ENCODE data around the gene ETFA. TPM values are rescaled to one million over a fixed set of nuclear protein-coding genes. Genes with fewer than 3 reads are reported as not detected.

The ETFA gene
- total RNA-seq, 1 donor from 2014 or later, result 117 TPM

DNA sequence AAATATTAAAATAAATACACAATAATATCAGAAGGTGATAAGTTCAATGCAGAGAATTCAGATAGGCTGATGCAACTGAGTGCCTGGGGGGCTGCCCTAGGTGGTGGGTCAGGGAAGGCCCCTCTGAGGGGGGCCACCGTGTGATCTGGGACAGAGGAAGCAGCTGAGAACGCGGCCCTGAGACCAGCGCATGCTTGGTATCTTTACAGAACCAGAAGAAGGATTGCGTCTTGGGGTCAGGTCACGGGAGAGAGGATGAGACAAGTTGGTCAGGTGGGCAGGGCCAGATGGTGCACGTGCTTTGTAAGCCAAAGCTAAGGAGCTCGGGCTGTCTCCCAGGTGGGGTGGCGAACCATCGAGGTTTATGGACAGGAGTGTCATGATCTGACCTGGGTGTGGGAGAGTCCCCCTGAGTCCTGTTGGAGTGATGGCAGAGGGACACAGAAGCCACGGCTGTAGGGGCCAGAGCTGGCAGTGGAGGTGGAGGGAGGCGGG, 121.2 kb downstream of the ETFA start:
- Mint-ChIP-seq H3K27me3 (ENCODE audit: low read depth) (peaks cover 13% of the 10 kb centered on the region), H3K27ac (ENCODE audit: unreplicated experiment) (no peak overlapping the region), H3K4me1 (ENCODE audit: low read depth) (peaks cover 20% of the 10 kb centered on the region), H3K4me3 (ENCODE audit: unreplicated experiment) (no peak overlapping the region), H3K36me3 (ENCODE audit: low read depth) (no peaks in the 10 kb centered on the region), H3K9me3 (ENCODE audit: low read depth) (no peaks in the 10 kb centered on the region)
- TF ChIP-seq, protein P1, sequence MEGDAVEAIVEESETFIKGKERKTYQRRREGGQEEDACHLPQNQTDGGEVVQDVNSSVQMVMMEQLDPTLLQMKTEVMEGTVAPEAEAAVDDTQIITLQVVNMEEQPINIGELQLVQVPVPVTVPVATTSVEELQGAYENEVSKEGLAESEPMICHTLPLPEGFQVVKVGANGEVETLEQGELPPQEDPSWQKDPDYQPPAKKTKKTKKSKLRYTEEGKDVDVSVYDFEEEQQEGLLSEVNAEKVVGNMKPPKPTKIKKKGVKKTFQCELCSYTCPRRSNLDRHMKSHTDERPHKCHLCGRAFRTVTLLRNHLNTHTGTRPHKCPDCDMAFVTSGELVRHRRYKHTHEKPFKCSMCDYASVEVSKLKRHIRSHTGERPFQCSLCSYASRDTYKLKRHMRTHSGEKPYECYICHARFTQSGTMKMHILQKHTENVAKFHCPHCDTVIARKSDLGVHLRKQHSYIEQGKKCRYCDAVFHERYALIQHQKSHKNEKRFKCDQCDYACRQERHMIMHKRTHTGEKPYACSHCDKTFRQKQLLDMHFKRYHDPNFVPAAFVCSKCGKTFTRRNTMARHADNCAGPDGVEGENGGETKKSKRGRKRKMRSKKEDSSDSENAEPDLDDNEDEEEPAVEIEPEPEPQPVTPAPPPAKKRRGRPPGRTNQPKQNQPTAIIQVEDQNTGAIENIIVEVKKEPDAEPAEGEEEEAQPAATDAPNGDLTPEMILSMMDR (IDR thresholded peaks at IDR 0.05), result no peak
- no peak for DNase-seq (ENCODE audit: low spot score)

DNA sequence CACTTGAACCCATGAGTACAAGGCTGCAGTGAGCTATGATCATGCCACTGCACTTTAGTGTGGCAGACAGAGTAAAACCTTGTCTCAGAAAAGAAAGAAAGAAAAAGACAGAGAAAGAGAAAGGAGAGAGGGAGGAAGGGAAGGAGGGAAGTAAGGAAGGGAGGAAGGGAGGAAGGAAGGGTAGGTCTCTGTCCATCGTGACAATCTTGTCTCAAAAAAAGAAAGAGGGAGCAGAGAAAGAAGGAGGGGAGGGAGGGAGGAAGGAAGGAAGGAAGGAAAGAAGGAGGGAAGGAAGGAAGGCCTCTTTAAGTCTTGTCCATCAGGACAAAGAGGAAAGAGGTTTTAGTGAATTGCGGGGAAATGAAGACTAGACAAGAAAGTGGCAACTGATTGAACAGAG, 122.2 kb downstream of the ETFA start:
- TF ChIP-seq, protein P1 (IDR thresholded peaks at IDR 0.05), result no peak
- DNase-seq (ENCODE audit: low spot score), result no peak
- no peaks in the 10 kb centered on the region for H3K9me3 Mint-ChIP-seq (ENCODE audit: low read depth)

DNA sequence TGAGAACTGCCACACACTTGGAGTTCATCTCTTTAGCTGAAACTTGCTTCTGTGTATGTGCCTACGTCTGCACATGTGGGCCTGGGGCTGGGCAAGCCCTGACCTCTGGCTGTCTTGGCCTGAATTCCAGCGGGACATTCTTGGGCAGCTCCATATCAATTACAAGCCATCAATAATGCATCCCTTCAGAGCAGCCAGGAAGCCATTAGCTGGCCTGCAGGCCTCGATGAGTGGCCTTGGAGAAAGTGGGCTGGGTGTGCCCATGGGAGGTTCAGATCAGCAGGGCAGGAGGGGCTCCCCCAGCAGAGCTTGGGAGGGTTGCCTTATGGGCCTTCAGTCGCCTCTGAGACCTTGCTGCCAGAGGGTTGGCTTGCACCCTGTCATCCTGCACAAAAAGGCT, 124.1 kb downstream of the ETFA start:
- Mint-ChIP-seq H3K4me1 (ENCODE audit: low read depth) (peaks cover 20% of the 10 kb centered on the region), H3K27ac (ENCODE audit: unreplicated experiment) (no peak overlapping the region), H3K4me3 (ENCODE audit: unreplicated experiment) (no peak overlapping the region), H3K27me3 (ENCODE audit: low read depth) (peaks cover 13% of the 10 kb centered on the region), H3K36me3 (ENCODE audit: low read depth) (no peaks in the 10 kb centered on the region), H3K9me3 (ENCODE audit: low read depth) (no peaks in the 10 kb centered on the region)
- TF ChIP-seq, protein P1 (IDR thresholded peaks at IDR 0.05), result no peak
- DNase-seq (ENCODE audit: low spot score), result no peak

More for the DNA sequence above, 122.2 kb downstream of the ETFA start:
- Mint-ChIP-seq H3K4me1 (ENCODE audit: low read depth) (peaks cover 20% of the 10 kb centered on the region), H3K27ac (ENCODE audit: unreplicated experiment) (no peak overlapping the region), H3K4me3 (ENCODE audit: unreplicated experiment) (no peak overlapping the region), H3K36me3 (ENCODE audit: low read depth) (no peaks in the 10 kb centered on the region), H3K27me3 (ENCODE audit: low read depth) (peaks cover 13% of the 10 kb centered on the region)

DNA sequence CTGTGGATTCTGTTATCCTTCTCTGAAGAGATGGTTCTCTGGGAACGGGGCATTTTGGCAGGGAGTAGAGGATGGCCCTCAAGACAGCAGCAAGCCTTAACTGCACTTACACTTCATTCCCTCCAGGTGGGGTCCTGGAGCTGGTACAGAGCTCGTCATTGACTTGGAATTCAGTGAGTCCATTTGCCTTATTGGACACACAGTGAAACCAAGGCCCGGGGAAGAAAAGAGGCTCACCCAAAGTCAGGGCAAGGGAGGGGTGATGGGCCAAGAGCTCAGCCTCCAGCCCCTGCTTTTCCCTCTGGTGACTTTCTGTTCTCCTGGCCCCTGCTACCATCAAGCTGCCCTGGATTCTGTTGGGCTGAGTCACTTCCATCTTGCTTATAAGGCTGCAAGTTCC, 125.6 kb downstream of the ETFA start:
- Mint-ChIP-seq H3K4me1 (ENCODE audit: low read depth) (peaks cover 16% of the 10 kb centered on the region), H3K27me3 (ENCODE audit: low read depth) (peaks cover 13% of the 10 kb centered on the region), H3K4me3 (ENCODE audit: unreplicated experiment) (no peak overlapping the region), H3K27ac (ENCODE audit: unreplicated experiment) (no peak overlapping the region), H3K9me3 (ENCODE audit: low read depth) (no peaks in the 10 kb centered on the region), H3K36me3 (ENCODE audit: low read depth) (no peaks in the 10 kb centered on the region)
- no peak for DNase-seq (ENCODE audit: low spot score)
- TF ChIP-seq, protein P1 (IDR thresholded peaks at IDR 0.05), result peak; percentile 75

DNA sequence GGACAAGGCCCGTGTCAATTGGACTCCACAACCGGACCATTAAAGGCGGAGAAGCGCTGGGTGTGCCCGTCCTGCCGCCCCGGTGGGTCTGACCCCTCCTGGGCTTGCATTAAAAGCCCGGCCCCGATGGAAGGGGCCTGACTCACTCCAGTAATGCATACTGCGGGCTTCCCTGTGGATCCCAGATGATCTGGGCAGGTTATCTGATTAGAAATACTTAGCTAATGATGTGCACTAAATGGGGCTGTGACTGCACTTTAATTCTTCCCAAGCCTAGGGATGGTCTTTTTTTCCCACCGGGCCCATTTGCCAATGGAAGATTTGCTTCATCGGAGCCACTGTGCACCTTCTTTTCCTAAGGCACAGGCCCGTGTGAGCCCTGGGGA, 126.6 kb downstream of the ETFA start:
- no peaks in the 10 kb centered on the region for H3K9me3 Mint-ChIP-seq (ENCODE audit: low read depth)
- DNase-seq (ENCODE audit: low spot score), result no peak
- no peak overlapping the region for H3K27ac Mint-ChIP-seq (ENCODE audit: unreplicated experiment)
- TF ChIP-seq, protein P1 (IDR thresholded peaks at IDR 0.05), result no peak
- H3K36me3 Mint-ChIP-seq (ENCODE audit: low read depth), result no peaks in the 10 kb centered on the region
- peaks cover 7% of the 10 kb centered on the region for H3K27me3 Mint-ChIP-seq (ENCODE audit: low read depth)
- no peak overlapping the region for H3K4me3 Mint-ChIP-seq (ENCODE audit: unreplicated experiment)
- H3K4me1 Mint-ChIP-seq (ENCODE audit: low read depth), result peaks cover 17% of the 10 kb centered on the region

Measured in chondrocyte (in vitro differentiated cells).